GM12873 (cell line): ENCODE measurements around the gene MATK.

Experiments used
- CTCF ChIP-seq: IDR thresholded peaks from 2 replicates; pipeline ENCODE4 v1.5.1; 2012; ENCODE audit warnings: low read depth, mild to moderate bottlenecking, moderate library complexity, low read length, control low read depth; ENCODE audit not compliant: insufficient read depth; ENCODE audit errors: missing control alignments

The MATK gene

GRCh38 chr19:3784607-3785450 is 1.4 kb downstream of the MATK start:
- no peak for TF ChIP-seq CTCF

DNA sequence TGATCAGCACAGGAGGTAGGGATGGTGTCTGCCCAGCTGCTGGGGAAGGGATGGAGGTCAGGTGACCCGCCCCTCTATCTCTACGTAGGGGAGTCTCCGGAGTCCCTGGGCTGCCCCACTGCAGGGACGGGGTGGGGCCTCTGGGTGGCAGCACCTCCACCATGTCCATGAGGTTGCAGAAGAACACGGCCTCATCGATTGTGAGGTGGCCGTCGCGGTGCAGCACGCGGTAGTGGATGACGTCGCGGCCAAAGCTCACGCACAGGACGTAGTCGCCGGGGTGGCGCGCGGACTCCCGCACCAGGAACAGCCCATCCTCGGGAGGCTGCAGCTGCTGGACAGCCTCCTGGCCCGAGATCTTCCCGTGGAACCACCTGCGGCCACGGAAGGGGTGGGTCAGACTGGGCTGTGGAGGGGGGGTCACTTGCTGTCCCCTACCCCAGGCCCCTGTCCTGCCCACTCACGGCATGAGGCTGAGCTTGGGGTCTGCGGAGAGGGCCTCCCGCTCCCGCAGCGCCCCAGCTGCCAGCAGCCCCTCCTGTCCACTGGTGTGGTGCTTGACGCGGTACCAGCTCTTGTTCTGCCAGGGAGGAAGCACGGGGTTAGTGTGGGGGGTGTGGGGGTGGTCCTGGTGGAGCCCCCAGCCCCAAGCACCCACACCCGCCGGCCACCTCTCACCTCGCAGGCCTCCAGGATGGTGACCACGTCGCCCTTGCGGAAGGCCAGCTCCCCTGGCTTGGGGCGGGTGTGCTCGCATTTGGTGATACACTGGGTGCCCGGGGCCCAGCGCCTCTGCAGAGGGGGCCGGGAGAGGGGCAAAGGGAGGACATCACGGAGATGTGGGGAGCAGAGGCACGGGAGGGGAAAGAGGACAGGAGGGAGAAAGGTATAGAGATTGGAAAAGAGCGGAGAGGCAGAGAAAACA is 2.3 kb downstream of the MATK start:
- TF ChIP-seq CTCF = peak; percentile 45

DNA sequence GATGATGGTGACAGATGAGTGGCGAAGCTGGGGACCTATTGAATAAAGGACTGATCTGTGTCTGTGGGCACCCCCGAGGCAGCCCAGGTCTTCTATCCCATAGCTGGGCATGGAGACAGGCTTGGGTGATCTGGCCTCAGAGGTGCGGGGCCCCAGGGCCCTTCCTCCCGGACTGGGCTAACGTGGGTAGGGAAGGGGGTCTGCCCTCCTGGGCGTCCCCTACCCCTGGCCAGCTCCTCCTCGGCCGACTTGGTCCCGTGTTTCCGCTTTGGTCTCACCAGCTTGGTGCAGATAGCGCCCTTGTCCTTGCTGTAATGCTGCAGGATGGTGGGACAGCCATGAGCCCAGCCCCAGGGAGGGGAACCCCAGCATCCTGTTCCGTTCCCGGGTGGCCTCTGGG is 3.3 kb downstream of the MATK start:
- no peak for TF ChIP-seq CTCF

GRCh38 chr19:3782330-3782729 is 3.9 kb downstream of the MATK start:
- no peak for TF ChIP-seq CTCF

DNA sequence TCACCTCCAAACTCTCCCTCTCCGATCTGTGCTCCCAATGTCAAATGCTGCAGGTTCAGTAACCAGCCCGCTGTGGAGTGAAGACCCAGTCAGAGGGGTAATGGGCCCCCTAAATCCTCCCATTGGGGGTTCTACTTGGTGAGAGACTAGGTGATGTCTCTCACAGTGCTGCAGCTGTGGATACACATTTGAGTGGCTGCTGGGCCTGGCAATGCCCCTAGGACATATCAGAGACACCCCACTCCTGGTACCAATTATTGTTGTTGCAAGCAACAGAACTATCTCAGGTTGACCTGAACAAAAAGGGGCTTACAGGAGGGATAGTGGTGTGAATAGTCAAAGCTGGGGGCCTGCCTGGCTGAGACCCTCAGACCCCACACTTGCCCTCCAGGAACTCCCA is 4.6 kb downstream of the MATK start:
- no peak for TF ChIP-seq CTCF

- no peak for TF ChIP-seq CTCF
These were observed 5.3 kb downstream of the MATK start for GRCh38 chr19:3780786-3781304.
